GM18526 (cell line): ENCODE results near the gene SKIC8.

Source experiments
- POLR2A ChIP-seq: IDR thresholded peaks from 3 replicates; pipeline ENCODE4 v1.6.1; 2011; ENCODE audit not compliant: insufficient read length; ENCODE audit errors: extremely low read depth

SKIC8 gene

GRCh38 chr15:78299101-78299930, at the start of gene SKIC8:
Gene SKIC8, minus strand, starts transcription at chr15:78299609. Its CDS starts 3,923 bp downstream, at chr15:78295686.
- peak; percentile 91 for TF ChIP-seq POLR2A

- TF ChIP-seq POLR2A = no peak
Observed at GRCh38 chr15:78347586-78348543, 48.5 kb upstream of the SKIC8 start.

GRCh38 chr15:78345396-78346125, 46.2 kb upstream of the SKIC8 start:
- no peak for TF ChIP-seq POLR2A

- no peak for TF ChIP-seq POLR2A
Observed at GRCh38 chr15:78343276-78344060, 44.1 kb upstream of the SKIC8 start.

GRCh38 chr15:78342021-78342420, 42.6 kb upstream of the SKIC8 start:
- no peak for TF ChIP-seq POLR2A

GRCh38 chr15:78341057-78341987, 41.9 kb upstream of the SKIC8 start:
- no peak for TF ChIP-seq POLR2A

- no peak for TF ChIP-seq POLR2A
Observed at GRCh38 chr15:78340231-78341056, 41.0 kb upstream of the SKIC8 start, which contains the start of gene CRABP1. Gene CRABP1, plus strand, starts transcription at chr15:78340353. Its CDS starts 76 bp downstream, at chr15:78340429.

- TF ChIP-seq POLR2A = no peak
Observed at GRCh38 chr15:78339559-78339958, 40.1 kb upstream of the SKIC8 start.

- TF ChIP-seq POLR2A = no peak
Observed at GRCh38 chr15:78338781-78339180, 39.4 kb upstream of the SKIC8 start.

GRCh38 chr15:78335985-78336384, 36.6 kb upstream of the SKIC8 start:
- TF ChIP-seq POLR2A = no peak

GRCh38 chr15:78334845-78335244, 35.4 kb upstream of the SKIC8 start:
- no peak for TF ChIP-seq POLR2A

- TF ChIP-seq POLR2A = no peak
Observed at GRCh38 chr15:78329625-78330024, 30.2 kb upstream of the SKIC8 start.
